GM23338 (cell line): ENCODE results near the gene MEI4. TPM values are rescaled to one million over a fixed set of nuclear protein-coding genes. Genes with fewer than 3 reads are reported as not detected.
"Not testable (repeated sequence)": the region's sequence is repeated elsewhere in the genome, so short reads cannot be mapped to it uniquely, and the experiment has no call there.

Experiments
- ATAC-seq: fragments of 200-7000 bp; cut with Tn5 transposase; 3 replicates; pipeline ENCODE4 v1.9.1; 2020
- DNase-seq: peaks from one replicate; pipeline ENCODE4 v3.0.0-alpha.2; 2015; ENCODE audit warnings: low spot score
- H2AFZ ChIP-seq: fragments of 200-600 bp; sonication (generic); 2 replicates; pipeline ENCODE4 v1.8.0; 2016; ENCODE audit warnings: antibody characterized with exemption, mild to moderate bottlenecking, moderate library complexity
- H3F3A ChIP-seq: fragments of 200-600 bp; sonication (generic); replicated peaks from 2 replicates; pipeline ENCODE4 v1.8.0; 2017; ENCODE audit warnings: antibody characterized with exemption, mixed run types, low read depth
- H3K27ac ChIP-seq: fragments of 200-600 bp; sonication (generic); 2 replicates; pipeline ENCODE4 v1.6.1; 2016; ENCODE audit warnings: low read depth
- H3K27me3 ChIP-seq: fragments of 200-600 bp; sonication (generic); 2 replicates; pipeline ENCODE4 v1.8.0; 2016; ENCODE audit warnings: mild to moderate bottlenecking, mixed run types, moderate library complexity; ENCODE audit not compliant: insufficient read depth
- H3K36me3 ChIP-seq: fragments of 200-600 bp; sonication (generic); 2 replicates; pipeline ENCODE4 v1.8.0; 2016; ENCODE audit warnings: mild to moderate bottlenecking; ENCODE audit not compliant: insufficient read depth
- H3K4me1 ChIP-seq: fragments of 200-600 bp; sonication (generic); 2 replicates; pipeline ENCODE4 v1.8.0; 2016; ENCODE audit warnings: mild to moderate bottlenecking, moderate library complexity; ENCODE audit not compliant: insufficient read depth
- H3K4me2 ChIP-seq: fragments of 200-600 bp; sonication (generic); 2 replicates; pipeline ENCODE4 v1.7.1; 2017; ENCODE audit warnings: mixed run types
- H3K4me3 ChIP-seq: fragments of 200-600 bp; sonication (generic); 2 replicates; pipeline ENCODE4 v1.6.1; 2016; ENCODE audit warnings: mixed run types
- H3K79me2 ChIP-seq: fragments of 200-600 bp; sonication (generic); replicated peaks from 2 replicates; pipeline ENCODE4 v1.8.0; 2017; ENCODE audit warnings: mild to moderate bottlenecking; ENCODE audit not compliant: insufficient read depth
- H3K9me2 ChIP-seq: fragments of 200-600 bp; sonication (generic); 2 replicates; pipeline ENCODE4 v1.8.0; 2017; ENCODE audit not compliant: insufficient read depth
- H4K20me1 ChIP-seq: fragments of 200-600 bp; sonication (generic); replicated peaks from 2 replicates; pipeline ENCODE4 v1.8.0; 2017; ENCODE audit warnings: mild to moderate bottlenecking; ENCODE audit not compliant: insufficient read depth
- H3K27ac Mint-ChIP-seq: 2 replicates; pipeline ENCODE4 v1.8.0; 2020; ENCODE audit warnings: inconsistent platforms, mild to moderate bottlenecking, moderate library complexity, mixed read lengths
- H3K27me3 Mint-ChIP-seq: 3 replicates; pipeline ENCODE4 v1.8.0; 2022; ENCODE audit warnings: low read depth, mild to moderate bottlenecking, moderate library complexity, mixed read lengths, inconsistent platforms; ENCODE audit not compliant: insufficient read depth, poor library complexity
- H3K36me3 Mint-ChIP-seq: 3 replicates; pipeline ENCODE4 v1.8.0; 2021; ENCODE audit warnings: low read depth, mild to moderate bottlenecking, inconsistent platforms, moderate library complexity, mixed read lengths
- H3K4me1 Mint-ChIP-seq: 3 replicates; pipeline ENCODE4 v1.8.0; 2020; ENCODE audit warnings: mild to moderate bottlenecking, inconsistent platforms, mixed read lengths
- H3K4me3 Mint-ChIP-seq: 3 replicates; pipeline ENCODE4 v1.8.0; 2021; ENCODE audit warnings: moderate library complexity, mild to moderate bottlenecking, inconsistent platforms, mixed read lengths
- H3K9me3 Mint-ChIP-seq: 3 replicates; pipeline ENCODE4 v1.8.0; 2020; ENCODE audit warnings: moderate library complexity, mild to moderate bottlenecking, inconsistent platforms, mixed read lengths
- polyA plus RNA-seq: library from polyadenylated mRNA; unstranded; fragments of >200 nt; fragmentation: Nextera tagmentation; extraction: Ambion mirVana; gene quantifications from 2 replicates; pipeline ENCODE4 v1.2.1, GENCODE V29; 2016
- total RNA-seq: library from RNA; depleted of rRNA; stranded (reverse); fragments of >200 nt; shearing (Covaris generic); gene quantifications from 2 replicates; pipeline ENCODE4 v1.2.3, GENCODE V29; 2014
- TF ChIP-seq, protein P1 (sequence below), 2 experiments: fragments of 200-600 bp in 1 of 2; sonication (generic) in 1 of 2; conservative IDR thresholded peaks; 2 replicates each; pipeline versions ENCODE4 v1.5.1 to v1.6.1; 2016 to 2017; ENCODE audit warnings: antibody characterized with exemption in 2 of 2, low read depth in 2 of 2, mild to moderate bottlenecking in 2 of 2, moderate library complexity in 1 of 2
- TF ChIP-seq, protein P2 (sequence below): fragments of 250-450 bp; sonication (Bioruptor Pico); IDR thresholded peaks from 2 replicates; pipeline ENCODE4 v1.5.0; 2020; ENCODE audit warnings: mild to moderate bottlenecking, moderate library complexity

MEI4 gene
- total and polyA plus RNA-seq, 2 experiments from 2014 or later = 0.23 to 0.63 TPM

GRCh38 chr6:77688649-77689048 is 35.8 kb downstream of the MEI4 start (continued):
- TF ChIP-seq, protein P1, sequence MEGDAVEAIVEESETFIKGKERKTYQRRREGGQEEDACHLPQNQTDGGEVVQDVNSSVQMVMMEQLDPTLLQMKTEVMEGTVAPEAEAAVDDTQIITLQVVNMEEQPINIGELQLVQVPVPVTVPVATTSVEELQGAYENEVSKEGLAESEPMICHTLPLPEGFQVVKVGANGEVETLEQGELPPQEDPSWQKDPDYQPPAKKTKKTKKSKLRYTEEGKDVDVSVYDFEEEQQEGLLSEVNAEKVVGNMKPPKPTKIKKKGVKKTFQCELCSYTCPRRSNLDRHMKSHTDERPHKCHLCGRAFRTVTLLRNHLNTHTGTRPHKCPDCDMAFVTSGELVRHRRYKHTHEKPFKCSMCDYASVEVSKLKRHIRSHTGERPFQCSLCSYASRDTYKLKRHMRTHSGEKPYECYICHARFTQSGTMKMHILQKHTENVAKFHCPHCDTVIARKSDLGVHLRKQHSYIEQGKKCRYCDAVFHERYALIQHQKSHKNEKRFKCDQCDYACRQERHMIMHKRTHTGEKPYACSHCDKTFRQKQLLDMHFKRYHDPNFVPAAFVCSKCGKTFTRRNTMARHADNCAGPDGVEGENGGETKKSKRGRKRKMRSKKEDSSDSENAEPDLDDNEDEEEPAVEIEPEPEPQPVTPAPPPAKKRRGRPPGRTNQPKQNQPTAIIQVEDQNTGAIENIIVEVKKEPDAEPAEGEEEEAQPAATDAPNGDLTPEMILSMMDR (conservative IDR thresholded peaks at IDR 0.05; ENCODE audit: low read depth in 2 of 2) = no peak
- TF ChIP-seq, protein P2, sequence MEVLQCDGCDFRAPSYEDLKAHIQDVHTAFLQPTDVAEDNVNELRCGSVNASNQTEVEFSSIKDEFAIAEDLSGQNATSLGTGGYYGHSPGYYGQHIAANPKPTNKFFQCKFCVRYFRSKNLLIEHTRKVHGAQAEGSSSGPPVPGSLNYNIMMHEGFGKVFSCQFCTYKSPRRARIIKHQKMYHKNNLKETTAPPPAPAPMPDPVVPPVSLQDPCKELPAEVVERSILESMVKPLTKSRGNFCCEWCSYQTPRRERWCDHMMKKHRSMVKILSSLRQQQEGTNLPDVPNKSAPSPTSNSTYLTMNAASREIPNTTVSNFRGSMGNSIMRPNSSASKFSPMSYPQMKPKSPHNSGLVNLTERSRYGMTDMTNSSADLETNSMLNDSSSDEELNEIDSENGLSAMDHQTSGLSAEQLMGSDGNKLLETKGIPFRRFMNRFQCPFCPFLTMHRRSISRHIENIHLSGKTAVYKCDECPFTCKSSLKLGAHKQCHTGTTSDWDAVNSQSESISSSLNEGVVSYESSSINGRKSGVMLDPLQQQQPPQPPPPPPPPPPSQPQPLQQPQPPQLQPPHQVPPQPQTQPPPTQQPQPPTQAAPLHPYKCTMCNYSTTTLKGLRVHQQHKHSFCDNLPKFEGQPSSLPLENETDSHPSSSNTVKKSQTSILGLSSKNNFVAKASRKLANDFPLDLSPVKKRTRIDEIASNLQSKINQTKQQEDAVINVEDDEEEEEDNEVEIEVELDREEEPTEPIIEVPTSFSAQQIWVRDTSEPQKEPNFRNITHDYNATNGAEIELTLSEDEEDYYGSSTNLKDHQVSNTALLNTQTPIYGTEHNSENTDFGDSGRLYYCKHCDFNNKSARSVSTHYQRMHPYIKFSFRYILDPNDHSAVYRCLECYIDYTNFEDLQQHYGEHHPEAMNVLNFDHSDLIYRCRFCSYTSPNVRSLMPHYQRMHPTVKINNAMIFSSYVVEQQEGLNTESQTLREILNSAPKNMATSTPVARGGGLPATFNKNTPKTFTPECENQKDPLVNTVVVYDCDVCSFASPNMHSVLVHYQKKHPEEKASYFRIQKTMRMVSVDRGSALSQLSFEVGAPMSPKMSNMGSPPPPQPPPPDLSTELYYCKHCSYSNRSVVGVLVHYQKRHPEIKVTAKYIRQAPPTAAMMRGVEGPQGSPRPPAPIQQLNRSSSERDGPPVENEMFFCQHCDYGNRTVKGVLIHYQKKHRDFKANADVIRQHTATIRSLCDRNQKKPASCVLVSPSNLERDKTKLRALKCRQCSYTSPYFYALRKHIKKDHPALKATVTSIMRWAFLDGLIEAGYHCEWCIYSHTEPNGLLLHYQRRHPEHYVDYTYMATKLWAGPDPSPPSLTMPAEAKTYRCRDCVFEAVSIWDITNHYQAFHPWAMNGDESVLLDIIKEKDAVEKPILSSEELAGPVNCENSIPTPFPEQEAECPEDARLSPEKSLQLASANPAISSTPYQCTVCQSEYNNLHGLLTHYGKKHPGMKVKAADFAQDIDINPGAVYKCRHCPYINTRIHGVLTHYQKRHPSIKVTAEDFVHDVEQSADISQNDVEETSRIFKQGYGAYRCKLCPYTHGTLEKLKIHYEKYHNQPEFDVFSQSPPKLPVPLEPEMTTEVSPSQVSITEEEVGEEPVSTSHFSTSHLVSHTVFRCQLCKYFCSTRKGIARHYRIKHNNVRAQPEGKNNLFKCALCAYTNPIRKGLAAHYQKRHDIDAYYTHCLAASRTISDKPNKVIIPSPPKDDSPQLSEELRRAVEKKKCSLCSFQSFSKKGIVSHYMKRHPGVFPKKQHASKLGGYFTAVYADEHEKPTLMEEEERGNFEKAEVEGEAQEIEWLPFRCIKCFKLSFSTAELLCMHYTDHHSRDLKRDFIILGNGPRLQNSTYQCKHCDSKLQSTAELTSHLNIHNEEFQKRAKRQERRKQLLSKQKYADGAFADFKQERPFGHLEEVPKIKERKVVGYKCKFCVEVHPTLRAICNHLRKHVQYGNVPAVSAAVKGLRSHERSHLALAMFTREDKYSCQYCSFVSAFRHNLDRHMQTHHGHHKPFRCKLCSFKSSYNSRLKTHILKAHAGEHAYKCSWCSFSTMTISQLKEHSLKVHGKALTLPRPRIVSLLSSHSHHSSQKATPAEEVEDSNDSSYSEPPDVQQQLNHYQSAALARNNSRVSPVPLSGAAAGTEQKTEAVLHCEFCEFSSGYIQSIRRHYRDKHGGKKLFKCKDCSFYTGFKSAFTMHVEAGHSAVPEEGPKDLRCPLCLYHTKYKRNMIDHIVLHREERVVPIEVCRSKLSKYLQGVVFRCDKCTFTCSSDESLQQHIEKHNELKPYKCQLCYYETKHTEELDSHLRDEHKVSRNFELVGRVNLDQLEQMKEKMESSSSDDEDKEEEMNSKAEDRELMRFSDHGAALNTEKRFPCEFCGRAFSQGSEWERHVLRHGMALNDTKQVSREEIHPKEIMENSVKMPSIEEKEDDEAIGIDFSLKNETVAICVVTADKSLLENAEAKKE = no peak

- H3K27me3 Mint-ChIP-seq, H4K20me1 ChIP-seq, H2AFZ ChIP-seq, DNase-seq, H3K4me2 ChIP-seq, H3F3A ChIP-seq, H3K27ac ChIP-seq, H3K4me3 ChIP-seq, H3K79me2 ChIP-seq, H3K36me3 ChIP-seq, H3K27ac Mint-ChIP-seq, H3K9me2 ChIP-seq, ATAC-seq, H3K27me3 ChIP-seq, H3K4me3 Mint-ChIP-seq: not testable (repeated sequence)
- Mint-ChIP-seq H3K36me3 (peaks cover 17% of the 10 kb centered on the region), H3K9me3 (peaks cover 27% of the 10 kb centered on the region), H3K4me1 (peaks cover 21% of the 10 kb centered on the region)
- peaks cover 19% of the 10 kb centered on the region; the same call in 1 of the 2 replicates for H3K4me1 ChIP-seq
These were observed 47.3 kb downstream of the MEI4 start for GRCh38 chr6:77700095-77700494.
